Activated T-cell treated with anti-CD3 and anti-CD28 coated beads, Interleukin-2, amount 50 U/mL, for 72 hours (primary cell): ENCODE results near the gene PI4KA. TPM values are rescaled to one million over a fixed set of nuclear protein-coding genes. Genes with fewer than 3 reads are reported as not detected.

ENCODE experiments used
- ATAC-seq, 2 donors: fragments of 150-1000 bp; cut with Tn5 transposase; replicated peaks in 1 of 2; 2 replicates each; pipeline ENCODE4 v1.10.0; 2021; ENCODE audit warnings: moderate library complexity in 2 of 2, mild to moderate bottlenecking in 1 of 2
- DNase-seq, 2 donors: peaks; one replicate each; pipeline ENCODE4 v3.0.0; 2021 to 2022; ENCODE audit warnings: mixed read lengths in 1 of 2
- H3K27ac Mint-ChIP-seq: one replicate; pipeline ENCODE4 v1.8.0; 2022; ENCODE audit warnings: mild to moderate bottlenecking, moderate library complexity, mixed read lengths
- H3K27me3 Mint-ChIP-seq: one replicate; pipeline ENCODE4 v1.8.0; 2022; ENCODE audit warnings: low read depth, mixed read lengths
- H3K36me3 Mint-ChIP-seq, 2 donors: one replicate each; pipeline ENCODE4 v1.8.0; 2022; ENCODE audit warnings: mixed read lengths in 2 of 2, mild to moderate bottlenecking in 1 of 2; ENCODE audit not compliant: insufficient read depth in 2 of 2
- H3K4me1 Mint-ChIP-seq: one replicate; pipeline ENCODE4 v1.8.0; 2022; ENCODE audit warnings: low read depth, mixed read lengths
- H3K4me3 Mint-ChIP-seq, 2 donors: one replicate each; pipeline ENCODE4 v1.8.0; 2022; ENCODE audit warnings: mild to moderate bottlenecking in 2 of 2, mixed read lengths in 2 of 2, moderate library complexity in 2 of 2
- H3K9me3 Mint-ChIP-seq, 2 donors: one replicate each; pipeline ENCODE4 v1.8.0; 2022; ENCODE audit warnings: mixed read lengths in 2 of 2
- total RNA-seq, 2 donors: library from RNA; stranded (reverse); gene quantifications; one replicate each; pipeline ENCODE4 v1.2.3, GENCODE V29; 2022

PI4KA gene
- total RNA-seq, 2 donors from 2014 or later = 60.4 to 63.1 TPM

GRCh38 chr22:20657963-20658362 is 200.6 kb downstream of the PI4KA start:
- peaks cover 0 to under 1% of the 10 kb centered on the region in 2 donors for H3K9me3 Mint-ChIP-seq
- H3K36me3 Mint-ChIP-seq = peaks cover 0 to under 1% of the 10 kb centered on the region in 2 donors
- H3K27ac Mint-ChIP-seq = no peak overlapping the region
- H3K4me3 Mint-ChIP-seq = no peak overlapping the region
- ATAC-seq = no peak
- H3K4me1 Mint-ChIP-seq = no peaks in the 10 kb centered on the region
- H3K27me3 Mint-ChIP-seq = peaks cover 38% of the 10 kb centered on the region
- no peak for DNase-seq

Other genes starting within 250 kb of the PI4KA start
- not detected for gene SERPIND1, start 84.7 kb downstream of the PI4KA start, total RNA-seq
- 10 to 100 TPM; 19.8 to 21.0 TPM for gene SNAP29, start 196 bp upstream of the PI4KA start, total RNA-seq
- gene CRKL, start 58.6 kb upstream of the PI4KA start, total RNA-seq = 10 to 100 TPM; 70.4 to 71.5 TPM
- gene AIFM3, start 108.4 kb upstream of the PI4KA start, total RNA-seq = under 1 TPM in 1 of 2 donors, not detected in 1; 0.58 TPM
- gene LZTR1, start 123.5 kb upstream of the PI4KA start, total RNA-seq = 10 to 100 TPM; 30.6 to 42.8 TPM
- 10 to 100 TPM; 29.5 to 31.2 TPM for gene THAP7, start 143.3 kb upstream of the PI4KA start, total RNA-seq
- gene P2RX6, start 156.4 kb upstream of the PI4KA start, total RNA-seq = under 1 TPM; 0.29 to 0.30 TPM
- not detected for gene SLC7A4, start 173.8 kb upstream of the PI4KA start, total RNA-seq
- not detected for gene LRRC74B, start 187.1 kb upstream of the PI4KA start, total RNA-seq